Cardiac muscle cell (in vitro differentiated cells and primary cell): ENCODE measurements around the gene COMT. TPM values are rescaled to one million over a fixed set of nuclear protein-coding genes. Genes with fewer than 3 reads are reported as not detected.

Experiments used
- DNase-seq, 2 donors: peaks; one replicate each; pipeline versions ENCODE4 v3.0.0 to v3.0.0-alpha.2; 2010 to 2017; ENCODE audit warnings: low read depth in 1 of 2, low spot score in 1 of 2
- H3K27ac ChIP-seq: fragments of 200-600 bp; sonication (generic); 2 replicates; pipeline ENCODE4 v1.5.1; 2016
- H3K27me3 ChIP-seq: fragments of 200-600 bp; sonication (generic); 2 replicates; pipeline ENCODE4 v1.6.0; 2016; ENCODE audit warnings: control low read depth
- H3K36me3 ChIP-seq: fragments of 200-600 bp; sonication (generic); 2 replicates; pipeline ENCODE4 v1.5.1; 2016; ENCODE audit warnings: control low read depth
- H3K4me1 ChIP-seq: fragments of 200-600 bp; sonication (generic); 2 replicates; pipeline ENCODE4 v1.8.1; 2017; ENCODE audit warnings: low read depth, mild to moderate bottlenecking, mixed run types
- H3K4me3 ChIP-seq: fragments of 200-600 bp; sonication (generic); 2 replicates; pipeline ENCODE4 v1.5.1; 2016; ENCODE audit warnings: mild to moderate bottlenecking
- H3K9me3 ChIP-seq: fragments of 200-600 bp; sonication (generic); 2 replicates; pipeline ENCODE4 v1.5.1; 2017; ENCODE audit warnings: low read depth, mild to moderate bottlenecking, control low read depth
- CTCF ChIP-seq: IDR thresholded peaks from 2 replicates; pipeline ENCODE4 v1.5.1; 2012; ENCODE audit warnings: low read depth, mild to moderate bottlenecking, low read length
- polyA plus RNA-seq: library from polyadenylated mRNA; unstranded; fragments of >200 nt; fragmentation: Nextera tagmentation; extraction: Ambion mirVana; gene quantifications from 2 replicates; pipeline ENCODE4 v1.2.1, GENCODE V29; 2016
- total RNA-seq: library from RNA; depleted of rRNA; stranded (reverse); fragments of >200 nt; gene quantifications from 2 replicates; pipeline ENCODE4 v1.2.3, GENCODE V29; 2016

Gene COMT
- total and polyA plus RNA-seq, 2 experiments from 2014 or later, result 35.8 to 51.9 TPM

GRCh38 chr22:19996694-19997384 lies 55.3 kb downstream of the COMT start:
- peaks cover 34% of the 10 kb centered on the region for H3K4me1 ChIP-seq

GRCh38 chr22:19997561-19998231 lies 56.1 kb downstream of the COMT start:
- Histone ChIP-seq H3K27ac (no peak overlapping the region), H3K4me3 (no peak overlapping the region), H3K4me1 (peaks cover 42% of the 10 kb centered on the region), H3K27me3 (no peaks in the 10 kb centered on the region), H3K36me3 (no peaks in the 10 kb centered on the region), H3K9me3 (no peaks in the 10 kb centered on the region)
- TF ChIP-seq CTCF, result no peak
- DNase-seq, result no peak

More at GRCh38 chr22:19996694-19997384, 55.3 kb downstream of the COMT start:
- Histone ChIP-seq H3K27me3 (no peaks in the 10 kb centered on the region), H3K36me3 (no peaks in the 10 kb centered on the region), H3K27ac (no peak overlapping the region), H3K4me3 (no peak overlapping the region), H3K9me3 (no peaks in the 10 kb centered on the region)
- no peak for DNase-seq
- TF ChIP-seq CTCF, result no peak

- Histone ChIP-seq H3K36me3 (no peaks in the 10 kb centered on the region), H3K27ac (no peak overlapping the region), H3K9me3 (no peaks in the 10 kb centered on the region), H3K4me1 (peaks cover 42% of the 10 kb centered on the region), H3K4me3 (no peak overlapping the region), H3K27me3 (no peaks in the 10 kb centered on the region)
- peak in 1 of 2 donors; percentile 21 for DNase-seq
- no peak for TF ChIP-seq CTCF
These were observed 56.8 kb downstream of the COMT start for GRCh38 chr22:19998232-19998951.

- Histone ChIP-seq H3K9me3 (no peaks in the 10 kb centered on the region), H3K27ac (no peak overlapping the region), H3K4me3 (no peak overlapping the region), H3K36me3 (no peaks in the 10 kb centered on the region), H3K4me1 (peaks cover 42% of the 10 kb centered on the region), H3K27me3 (no peaks in the 10 kb centered on the region)
- no peak for DNase-seq
- TF ChIP-seq CTCF, result no peak
These were observed 57.6 kb downstream of the COMT start for GRCh38 chr22:19998991-19999820.
